Right atrium auricular region (tissue), 2 donors: ENCODE measurements around the gene RNF121. TPM values are rescaled to one million over a fixed set of nuclear protein-coding genes. Genes with fewer than 3 reads are reported as not detected.

ENCODE experiments used
- DNase-seq: peaks from one replicate; pipeline ENCODE4 v3.0.0-alpha.2; 2019; ENCODE audit warnings: low spot score
- H3K27ac ChIP-seq, 2 donors: fragments of 200-600 bp; sonication (generic); 1 replicate in 1 of 2; 2 replicates in 1 of 2; pipeline ENCODE4 v1.5.1; 2016 to 2019
- H3K27me3 ChIP-seq, 2 donors: fragments of 200-600 bp; sonication (generic); one replicate each; pipeline versions ENCODE4 v1.5.1 to v1.6.0; 2017 to 2019
- H3K36me3 ChIP-seq: fragments of 200-600 bp; sonication (generic); one replicate; pipeline ENCODE4 v1.5.1; 2016
- H3K4me1 ChIP-seq, 2 donors: fragments of 200-600 bp; sonication (generic); one replicate each; pipeline versions ENCODE4 v1.5.1 to v1.6.0; 2017 to 2019
- H3K4me3 ChIP-seq, 2 donors: fragments of 200-600 bp; sonication (generic); 1 replicate in 1 of 2; 2 replicates in 1 of 2; pipeline ENCODE4 v1.5.1; 2017 to 2019; ENCODE audit warnings: mild to moderate bottlenecking in 1 of 2, moderate library complexity in 1 of 2
- H3K9me3 ChIP-seq, 2 donors: fragments of 200-600 bp; sonication (generic); one replicate each; pipeline ENCODE4 v1.5.1; 2019
- total RNA-seq, 2 donors: library from RNA; depleted of rRNA; stranded (reverse); fragments of >200 nt; gene quantifications; one replicate each; pipeline ENCODE4 v1.1.0, GENCODE V29; 2016
- TF ChIP-seq, protein P1 (sequence below), 2 donors: fragments of 200-600 bp; sonication (generic); IDR thresholded peaks; one replicate each; pipeline ENCODE4 v1.5.1; 2019; ENCODE audit warnings: antibody characterized with exemption in 2 of 2

RNF121 gene
- total RNA-seq, 2 donors from 2014 or later = 21.6 to 25.8 TPM

DNA sequence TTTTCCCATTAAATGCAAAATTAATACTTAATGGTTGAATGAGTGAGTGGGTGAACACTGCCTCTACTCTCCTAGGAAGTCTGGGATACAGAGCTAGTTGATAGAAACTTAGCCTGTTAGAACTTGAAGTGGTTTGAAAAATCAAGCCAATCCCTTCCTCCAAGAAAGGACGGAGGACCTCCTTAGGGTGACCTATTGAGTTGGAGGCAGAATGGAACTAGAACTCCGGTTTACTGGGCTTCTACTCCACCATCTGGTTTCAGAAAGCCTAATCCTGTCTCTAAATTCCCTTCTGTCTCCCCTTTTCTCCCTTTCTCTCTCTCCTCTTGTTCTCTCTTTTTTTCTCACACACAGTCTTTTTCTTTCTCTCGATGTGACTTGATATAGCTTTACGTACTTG, 50.2 kb downstream of the RNF121 start:
- Histone ChIP-seq H3K4me1 (no peaks in the 10 kb centered on the region), H3K27ac (no peak overlapping the region), H3K36me3 (peaks cover 12% of the 10 kb centered on the region), H3K4me3 (no peak overlapping the region), H3K9me3 (no peaks in the 10 kb centered on the region), H3K27me3 (no peaks in the 10 kb centered on the region)
- DNase-seq = no peak
- TF ChIP-seq, protein P1, sequence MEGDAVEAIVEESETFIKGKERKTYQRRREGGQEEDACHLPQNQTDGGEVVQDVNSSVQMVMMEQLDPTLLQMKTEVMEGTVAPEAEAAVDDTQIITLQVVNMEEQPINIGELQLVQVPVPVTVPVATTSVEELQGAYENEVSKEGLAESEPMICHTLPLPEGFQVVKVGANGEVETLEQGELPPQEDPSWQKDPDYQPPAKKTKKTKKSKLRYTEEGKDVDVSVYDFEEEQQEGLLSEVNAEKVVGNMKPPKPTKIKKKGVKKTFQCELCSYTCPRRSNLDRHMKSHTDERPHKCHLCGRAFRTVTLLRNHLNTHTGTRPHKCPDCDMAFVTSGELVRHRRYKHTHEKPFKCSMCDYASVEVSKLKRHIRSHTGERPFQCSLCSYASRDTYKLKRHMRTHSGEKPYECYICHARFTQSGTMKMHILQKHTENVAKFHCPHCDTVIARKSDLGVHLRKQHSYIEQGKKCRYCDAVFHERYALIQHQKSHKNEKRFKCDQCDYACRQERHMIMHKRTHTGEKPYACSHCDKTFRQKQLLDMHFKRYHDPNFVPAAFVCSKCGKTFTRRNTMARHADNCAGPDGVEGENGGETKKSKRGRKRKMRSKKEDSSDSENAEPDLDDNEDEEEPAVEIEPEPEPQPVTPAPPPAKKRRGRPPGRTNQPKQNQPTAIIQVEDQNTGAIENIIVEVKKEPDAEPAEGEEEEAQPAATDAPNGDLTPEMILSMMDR (IDR thresholded peaks at IDR 0.05) = no peak

GRCh38 chr11:71979602-71980001, 50.8 kb downstream of the RNF121 start:
- Histone ChIP-seq H3K27me3 (no peaks in the 10 kb centered on the region), H3K4me1 (no peaks in the 10 kb centered on the region), H3K36me3 (peaks cover 12% of the 10 kb centered on the region), H3K27ac (no peak overlapping the region), H3K4me3 (no peak overlapping the region), H3K9me3 (no peaks in the 10 kb centered on the region)
- TF ChIP-seq, protein P1 (IDR thresholded peaks at IDR 0.05) = no peak
- no peak for DNase-seq

- TF ChIP-seq, protein P1 (IDR thresholded peaks at IDR 0.05) = no peak
- H3K27ac ChIP-seq = no peak overlapping the region
These were observed 57.3 kb downstream of the RNF121 start for GRCh38 chr11:71986131-71986530.

GRCh38 chr11:71987521-71987920, 58.7 kb downstream of the RNF121 start:
- Histone ChIP-seq H3K4me1 (peaks cover 0 to 4% of the 10 kb centered on the region in 2 donors), H3K36me3 (peaks cover 16% of the 10 kb centered on the region), H3K4me3 (no peak overlapping the region), H3K27me3 (no peaks in the 10 kb centered on the region), H3K9me3 (no peaks in the 10 kb centered on the region), H3K27ac (no peak overlapping the region)
- TF ChIP-seq, protein P1 (IDR thresholded peaks at IDR 0.05) = no peak
- DNase-seq = no peak

More at GRCh38 chr11:71986131-71986530, 57.3 kb downstream of the RNF121 start:
- no peaks in the 10 kb centered on the region for H3K27me3 ChIP-seq
- peaks cover 0 to 4% of the 10 kb centered on the region in 2 donors for H3K4me1 ChIP-seq
- peaks cover 16% of the 10 kb centered on the region for H3K36me3 ChIP-seq
- H3K9me3 ChIP-seq = no peaks in the 10 kb centered on the region
- H3K4me3 ChIP-seq = no peak overlapping the region
- no peak for DNase-seq

GRCh38 chr11:71988050-71988449, 59.2 kb downstream of the RNF121 start:
- Histone ChIP-seq H3K27me3 (no peaks in the 10 kb centered on the region), H3K9me3 (no peaks in the 10 kb centered on the region), H3K27ac (no peak overlapping the region), H3K36me3 (peaks cover 15% of the 10 kb centered on the region), H3K4me3 (no peak overlapping the region), H3K4me1 (peaks cover 0 to 4% of the 10 kb centered on the region in 2 donors)
- no peak for DNase-seq
- TF ChIP-seq, protein P1 (IDR thresholded peaks at IDR 0.05) = no peak

DNA sequence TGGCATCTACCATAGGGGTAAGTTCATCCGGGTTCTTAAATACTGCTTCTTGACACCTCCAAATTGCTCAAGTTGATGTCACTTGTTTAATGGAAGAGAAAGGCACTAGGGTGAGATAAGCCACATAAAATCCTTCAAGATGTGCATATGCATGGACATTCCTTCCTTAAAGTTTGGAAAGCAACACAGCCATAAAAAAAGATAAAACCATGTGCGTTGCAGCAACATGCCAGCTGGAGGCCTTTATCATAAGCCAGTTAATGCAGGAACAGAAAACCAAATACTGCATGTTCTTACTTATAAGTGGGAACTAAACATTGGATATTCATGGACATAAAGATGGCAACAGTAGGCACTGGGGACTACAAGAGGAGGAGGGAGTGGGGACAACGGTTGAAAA, 61.9 kb downstream of the RNF121 start:
- Histone ChIP-seq H3K36me3 (peaks cover 4% of the 10 kb centered on the region), H3K4me3 (no peak overlapping the region), H3K27me3 (no peaks in the 10 kb centered on the region), H3K4me1 (peaks cover 0 to 4% of the 10 kb centered on the region in 2 donors), H3K27ac (no peak overlapping the region), H3K9me3 (no peaks in the 10 kb centered on the region)
- no peak for DNase-seq
- TF ChIP-seq, protein P1 (IDR thresholded peaks at IDR 0.05) = no peak
